DMS 273 (cell line): ENCODE results near the gene WDR81.
A peak's percentile ranks its signal among the peaks of the same experiment; 100 is the strongest.
"Not testable (repeated sequence)": the region's sequence is repeated elsewhere in the genome, so short reads cannot be mapped to it uniquely, and the experiment has no call there.

Source experiments
- DNase-seq: peaks from one replicate; lab custom pipeline; 2025; ENCODE audit not compliant: unreplicated experiment; lab: John Stamatoyannopoulos, UW

Gene WDR81

DNA sequence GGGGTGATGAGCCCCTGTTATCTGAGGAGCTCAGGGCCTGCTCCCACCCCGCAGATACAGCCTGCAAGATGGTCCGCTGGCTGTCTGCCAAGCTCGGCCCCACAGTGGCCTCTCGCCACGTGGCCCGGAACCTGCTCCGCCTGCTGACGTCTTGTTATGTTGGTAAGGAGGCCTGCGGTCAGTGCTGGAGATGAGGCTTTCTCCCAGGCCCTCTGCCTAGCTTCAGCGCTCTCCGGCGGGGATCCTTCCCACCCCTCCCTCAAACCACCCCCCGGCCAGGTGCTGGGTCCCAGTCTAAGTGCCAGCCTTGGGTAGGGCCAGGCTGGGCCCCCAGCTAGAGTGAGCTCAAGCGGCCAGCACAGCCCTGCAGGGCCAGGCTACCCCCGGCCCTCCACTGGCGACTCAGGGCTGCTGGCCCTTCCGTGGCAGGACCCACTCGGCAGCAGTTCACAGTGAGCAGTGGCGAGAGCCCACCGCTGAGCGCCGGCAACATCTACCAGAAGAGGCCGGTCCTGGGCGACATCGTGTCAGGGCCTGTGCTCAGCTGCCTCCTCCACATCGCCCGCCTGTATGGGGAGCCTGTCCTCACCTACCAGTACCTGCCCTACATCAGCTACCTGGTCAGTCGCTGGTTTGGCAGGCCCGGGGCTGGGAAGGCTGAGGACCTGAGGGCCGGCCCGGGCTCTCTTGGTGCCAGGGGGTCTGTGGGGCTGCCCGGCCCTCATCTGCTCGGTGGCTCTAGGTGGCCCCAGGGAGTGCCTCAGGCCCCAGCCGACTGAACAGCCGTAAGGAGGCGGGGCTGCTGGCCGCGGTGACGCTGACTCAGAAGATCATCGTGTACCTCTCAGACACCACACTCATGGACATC is 6.1 kb downstream of the WDR81 start:
- DNase-seq = peak; percentile 38

- no peak for DNase-seq
These were observed 6.6 kb downstream of the WDR81 start for GRCh38 chr17:1731194-1731506.

- DNase-seq = no peak
These were observed 7.8 kb downstream of the WDR81 start for GRCh38 chr17:1732241-1732832.

DNA sequence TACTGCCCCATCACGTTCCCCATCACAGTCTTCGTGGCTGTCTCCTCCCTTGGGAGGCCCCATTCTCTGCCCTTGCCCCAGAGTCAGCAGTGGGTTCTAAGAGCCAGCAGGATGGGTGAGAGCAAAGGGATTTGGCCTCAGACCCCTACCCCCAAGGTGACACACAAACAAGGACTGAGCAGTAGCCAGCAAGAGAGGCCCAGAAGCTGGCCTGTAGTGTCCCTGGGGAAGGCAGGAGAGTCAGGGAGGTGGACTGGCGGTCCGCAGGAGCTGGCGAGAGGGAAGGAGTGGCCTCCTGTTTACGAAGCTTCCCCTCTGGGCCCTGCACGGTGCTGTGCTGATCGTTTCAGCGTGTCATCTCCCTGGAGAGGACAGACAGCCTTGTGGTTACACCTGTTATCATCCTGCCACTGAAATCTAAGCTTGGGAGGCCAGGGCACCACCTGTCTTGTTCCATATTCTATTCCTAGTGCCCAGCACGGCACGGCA is 8.4 kb downstream of the WDR81 start:
- DNase-seq = no peak

GRCh38 chr17:1733759-1734158 is 9.3 kb downstream of the WDR81 start:
- no peak for DNase-seq

- DNase-seq = no peak
These were observed 10.9 kb downstream of the WDR81 start for GRCh38 chr17:1735418-1735817.

DNA sequence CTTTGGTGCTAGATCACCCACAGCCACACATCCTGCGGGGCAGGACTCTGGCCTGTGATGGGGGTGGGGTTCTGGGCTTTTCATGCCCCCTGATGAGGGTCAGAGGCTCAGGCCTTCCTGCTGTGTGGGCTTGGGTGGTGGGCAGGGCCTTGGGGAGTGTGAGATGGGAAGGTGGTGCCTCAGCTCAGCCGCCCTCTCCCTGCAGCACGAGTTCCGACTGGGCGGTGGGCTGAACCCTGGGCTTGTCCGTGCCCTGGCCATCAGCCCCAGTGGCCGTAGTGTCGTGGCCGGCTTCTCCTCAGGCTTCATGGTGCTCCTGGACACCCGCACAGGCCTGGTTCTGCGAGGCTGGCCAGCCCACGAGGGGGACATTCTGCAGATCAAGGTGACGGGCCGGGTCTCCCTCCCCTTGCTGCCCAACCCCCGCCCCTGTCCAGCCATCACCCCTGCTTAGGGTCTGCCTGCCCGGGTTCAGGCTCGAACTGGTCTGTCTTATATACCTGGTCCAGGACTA is 11.4 kb downstream of the WDR81 start:
- no peak for DNase-seq

DNA sequence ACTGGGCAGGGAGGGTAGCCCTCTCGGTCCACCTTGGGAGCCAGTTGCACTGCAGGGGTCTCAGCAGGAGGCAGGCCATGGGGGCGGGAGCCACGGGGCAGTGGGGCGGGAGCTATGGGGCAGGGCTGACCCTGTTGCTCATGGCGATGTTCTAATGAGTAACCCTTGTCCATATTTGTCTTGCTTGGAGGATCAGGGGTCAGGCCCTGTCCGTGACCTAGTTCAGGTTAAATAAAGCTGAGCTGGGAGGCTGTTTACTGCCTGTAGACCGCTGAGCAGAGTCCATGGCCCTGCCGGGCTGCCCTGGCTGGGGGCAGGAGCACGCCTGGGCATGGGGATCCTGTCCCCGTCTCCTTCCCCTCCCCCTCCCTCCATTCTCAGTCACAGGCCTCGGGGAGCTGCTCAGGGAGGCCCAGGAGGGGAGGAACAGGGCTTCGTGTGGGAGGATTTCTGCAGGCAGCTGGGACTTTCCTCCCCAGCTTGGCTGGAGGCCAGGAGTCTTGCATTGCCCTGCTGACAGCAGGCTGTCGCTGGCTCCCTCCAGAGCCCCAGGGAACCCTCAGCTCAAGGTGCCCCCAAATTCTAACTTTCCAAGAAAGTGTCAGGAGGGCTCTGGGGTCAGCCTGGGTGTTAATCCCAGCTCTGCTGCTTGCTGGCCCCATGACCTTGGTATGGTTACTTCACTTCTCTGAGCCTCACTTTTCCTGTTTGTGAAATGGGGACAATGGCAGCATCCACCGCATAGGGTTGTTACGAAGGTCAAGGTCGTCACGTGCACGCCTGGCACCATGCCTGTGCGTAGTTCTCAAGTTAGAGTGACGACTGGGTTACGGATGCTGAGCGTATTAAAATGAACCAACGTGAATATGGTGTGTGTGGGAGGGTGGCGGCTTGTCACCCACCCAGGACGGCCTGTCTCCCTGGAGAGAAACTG is 12.1 kb downstream of the WDR81 start:
- peak; percentile 78 for DNase-seq

GRCh38 chr17:1737531-1738291 is 13.2 kb downstream of the WDR81 start:
- no peak for DNase-seq

DNA sequence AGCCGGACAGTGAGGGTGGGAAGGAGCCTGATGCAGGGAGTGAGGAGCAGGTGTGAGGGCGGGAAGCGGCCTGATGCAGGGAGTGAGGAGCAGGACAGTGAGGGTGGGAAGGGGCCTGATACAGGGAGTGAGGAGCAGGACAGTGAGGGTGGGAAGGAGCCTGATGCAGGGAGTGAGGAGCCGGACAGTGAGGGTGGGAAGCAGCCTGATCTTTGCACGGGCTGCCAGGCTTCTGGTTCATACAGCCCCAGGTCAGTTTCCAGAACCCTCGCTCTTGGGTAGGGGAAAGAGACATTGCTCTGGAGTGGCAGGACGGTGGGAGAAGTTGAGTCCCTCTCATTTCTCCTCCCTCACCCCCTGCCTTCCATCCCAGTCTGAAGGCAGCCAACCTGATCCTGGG is 17.4 kb downstream of the WDR81 start:
- not testable (repeated sequence) for DNase-seq

DNA sequence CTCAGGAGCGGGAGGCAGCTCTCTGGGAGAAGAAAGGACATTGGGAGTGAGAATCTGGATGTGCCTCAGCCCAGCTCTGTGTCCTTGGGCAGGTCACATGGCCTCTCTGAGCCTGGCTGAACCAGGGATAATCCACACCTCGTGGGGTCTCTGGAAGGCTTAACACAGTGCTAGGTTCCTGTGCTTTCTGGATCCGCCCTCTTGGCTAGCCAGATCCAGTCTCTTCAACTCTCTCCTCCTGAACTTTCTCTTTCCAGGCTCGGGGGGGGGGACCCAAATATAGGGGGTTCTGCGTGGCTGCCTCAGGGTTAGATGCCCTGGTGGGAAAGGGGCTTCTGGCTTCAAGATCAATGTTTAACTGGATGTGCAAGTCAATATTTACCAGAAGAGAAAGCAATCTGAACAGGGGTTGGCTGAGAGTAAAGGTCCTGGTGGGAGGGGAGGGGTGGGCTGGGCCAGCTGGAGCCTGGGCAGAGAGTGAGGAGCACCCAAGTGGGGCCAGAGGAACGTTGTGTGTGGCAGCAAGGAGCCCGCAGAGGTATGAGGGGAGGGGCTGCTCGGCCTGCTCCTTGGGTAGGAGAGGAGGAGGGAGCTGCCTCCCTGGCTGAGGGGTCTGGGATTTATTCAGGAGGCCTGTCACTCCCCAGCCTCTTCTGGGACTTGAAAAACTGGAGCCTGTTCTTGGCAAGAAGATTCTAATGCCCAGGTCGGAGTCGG is 18.0 kb downstream of the WDR81 start, which contains the start of gene SERPINF2:
Gene SERPINF2 (plus strand): TSS at position 501 of the 717 bp plus-strand sequence. CDS start 2,125 bp downstream, outside the sequence.
- DNase-seq = no peak

- no peak for DNase-seq
These were observed 18.6 kb downstream of the WDR81 start for GRCh38 chr17:1743088-1743439.

DNA sequence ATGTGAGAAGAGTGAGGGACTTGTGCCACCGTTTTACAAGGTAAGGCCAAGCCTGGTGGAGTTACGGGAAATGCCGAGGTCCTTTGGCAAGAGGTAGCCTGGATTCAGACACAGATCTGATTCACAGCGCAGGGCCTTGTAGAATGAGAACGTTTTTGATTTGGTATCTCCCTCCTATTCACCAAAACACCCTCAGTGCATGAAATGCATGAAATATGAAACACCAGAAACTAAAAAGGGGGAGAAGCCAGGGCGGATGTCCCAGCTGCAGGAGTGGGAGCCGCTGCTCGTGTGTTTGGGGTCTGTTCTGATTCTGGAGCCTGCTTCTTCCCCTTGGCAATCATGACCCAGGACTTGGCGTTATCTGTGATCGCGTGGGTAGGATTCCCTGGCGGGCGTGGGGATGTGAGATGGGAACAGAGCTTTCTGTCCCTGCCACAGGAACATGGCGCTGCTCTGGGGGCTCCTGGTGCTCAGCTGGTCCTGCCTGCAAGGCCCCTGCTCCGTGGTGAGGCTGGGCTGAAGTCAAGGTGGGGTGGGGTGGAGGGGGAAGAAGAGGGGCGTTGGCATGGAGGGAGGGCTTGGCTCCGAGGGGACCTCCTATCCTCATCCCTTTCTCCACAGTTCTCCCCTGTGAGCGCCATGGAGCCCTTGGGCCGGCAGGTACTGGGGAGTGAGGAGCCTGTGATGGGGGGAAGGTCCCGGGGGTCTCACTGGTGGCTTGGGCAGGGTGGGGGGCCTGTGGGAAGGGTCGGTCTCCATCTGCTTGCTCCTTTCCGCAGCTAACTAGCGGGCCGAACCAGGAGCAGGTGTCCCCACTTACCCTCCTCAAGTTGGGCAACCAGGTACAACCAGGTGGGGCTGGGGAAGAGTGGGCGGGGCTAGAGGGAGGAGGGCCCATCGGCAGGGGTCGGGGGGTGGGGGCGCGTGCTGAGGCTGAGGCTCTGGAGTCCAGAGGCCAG is 20.3 kb downstream of the WDR81 start:
- DNase-seq = no peak

- no peak for DNase-seq
These were observed 21.1 kb downstream of the WDR81 start for GRCh38 chr17:1745513-1746020.

DNA sequence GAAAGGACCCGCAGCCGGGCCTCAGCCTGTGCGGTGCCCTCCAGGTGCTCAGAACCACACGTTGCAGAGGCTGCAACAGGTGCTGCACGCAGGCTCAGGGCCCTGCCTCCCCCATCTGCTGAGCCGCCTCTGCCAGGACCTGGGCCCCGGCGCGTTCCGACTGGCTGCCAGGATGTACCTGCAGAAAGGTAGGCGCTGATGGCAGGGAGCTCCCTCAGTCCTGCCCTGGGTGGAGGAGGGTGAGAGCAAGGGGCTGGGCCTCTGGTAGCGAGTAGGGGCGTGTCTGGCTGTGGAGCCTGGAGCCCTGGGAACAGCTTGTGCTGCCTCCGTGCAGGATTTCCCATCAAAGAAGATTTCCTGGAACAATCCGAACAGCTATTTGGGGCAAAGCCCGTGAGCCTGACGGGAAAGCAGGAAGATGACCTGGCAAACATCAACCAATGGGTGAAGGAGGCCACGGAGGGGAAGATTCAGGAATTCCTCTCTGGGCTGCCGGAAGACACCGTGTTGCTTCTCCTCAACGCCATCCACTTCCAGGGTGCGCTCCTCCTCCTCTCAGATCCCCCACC is 22.6 kb downstream of the WDR81 start:
- peak; percentile 32 for DNase-seq

DNA sequence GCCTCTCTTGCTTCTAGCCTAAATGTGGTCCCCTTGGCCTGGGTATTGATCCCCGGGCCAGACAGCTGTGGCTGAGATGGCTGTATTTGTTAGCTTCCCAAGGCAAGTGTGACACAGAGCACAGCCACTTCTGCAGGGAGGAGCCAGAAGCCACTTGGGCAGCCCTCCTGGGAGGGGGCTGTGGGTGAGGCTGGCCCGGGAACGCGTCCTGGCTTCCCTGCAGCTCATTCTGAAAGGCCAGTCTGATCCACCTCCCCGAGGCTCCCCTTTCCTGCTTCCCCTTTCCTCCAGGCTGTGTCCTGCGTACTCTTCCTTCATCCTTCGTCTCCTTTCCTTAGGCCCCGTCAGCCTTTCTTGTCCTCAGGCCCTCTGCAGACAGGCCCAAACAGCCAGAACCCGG is 26.1 kb downstream of the WDR81 start:
- DNase-seq = no peak

GRCh38 chr17:1752425-1753262 is 28.1 kb downstream of the WDR81 start:
- no peak for DNase-seq
